Mesendoderm (in vitro differentiated cells): ENCODE measurements around the gene SCO2.

Experiments used
- DNase-seq: peaks from one replicate; pipeline ENCODE4 v3.0.0; 2013
- H2AK5ac ChIP-seq: 2 replicates; pipeline ENCODE4 v1.6.1; 2013; ENCODE audit warnings: low read length, inconsistent platforms
- H2BK120ac ChIP-seq: 2 replicates; pipeline ENCODE4 v1.6.1; 2013; ENCODE audit warnings: low read depth, mild to moderate bottlenecking, low read length, moderate library complexity, mixed read lengths
- H2BK15ac ChIP-seq: replicated peaks from 2 replicates; pipeline ENCODE4 v1.6.1; 2013; ENCODE audit warnings: low read depth, mild to moderate bottlenecking, moderate library complexity
- H2BK5ac ChIP-seq: 2 replicates; pipeline ENCODE4 v1.6.1; 2013; ENCODE audit warnings: low read length, inconsistent platforms
- H3K18ac ChIP-seq: 2 replicates; pipeline ENCODE4 v1.6.1; 2013; ENCODE audit warnings: mild to moderate bottlenecking, low read length, mixed read lengths
- H3K23ac ChIP-seq: one replicate; pipeline ENCODE4 v1.6.1; 2013; ENCODE audit warnings: low read length
- H3K27ac ChIP-seq: 2 replicates; pipeline ENCODE4 v1.5.1; 2013; ENCODE audit warnings: low read depth, mild to moderate bottlenecking, inconsistent platforms, low read length, moderate library complexity
- H3K27me3 ChIP-seq: 2 replicates; pipeline ENCODE4 v1.6.1; 2013; ENCODE audit warnings: low read length, control low read depth, mild to moderate bottlenecking, inconsistent platforms; ENCODE audit not compliant: insufficient read depth, poor library complexity
- H3K36me3 ChIP-seq: 2 replicates; pipeline ENCODE4 v1.6.1; 2013; ENCODE audit warnings: low read length, inconsistent platforms; ENCODE audit not compliant: control insufficient read depth, insufficient read depth
- H3K4ac ChIP-seq: one replicate; pipeline ENCODE4 v1.6.1; 2013; ENCODE audit warnings: low read depth, mild to moderate bottlenecking, low read length, moderate library complexity
- H3K4me1 ChIP-seq: 2 replicates; pipeline ENCODE4 v1.6.1; 2013; ENCODE audit warnings: low read depth, low read length, inconsistent platforms; ENCODE audit not compliant: control insufficient read depth
- H3K4me2 ChIP-seq: 2 replicates; pipeline ENCODE4 v1.6.1; 2013; ENCODE audit warnings: low read length
- H3K4me3 ChIP-seq: 2 replicates; pipeline ENCODE4 v1.5.1; 2013; ENCODE audit warnings: mild to moderate bottlenecking, low read length
- H3K56ac ChIP-seq: one replicate; pipeline ENCODE4 v1.6.1; 2013; ENCODE audit warnings: low read length
- H3K79me1 ChIP-seq: 2 replicates; pipeline ENCODE4 v1.6.1; 2013; ENCODE audit warnings: low read length, inconsistent platforms
- H3K79me2 ChIP-seq: 2 replicates; pipeline ENCODE4 v1.6.1; 2013; ENCODE audit warnings: mild to moderate bottlenecking, low read length; ENCODE audit not compliant: control insufficient read depth, insufficient read depth
- H3K9ac ChIP-seq: 2 replicates; pipeline ENCODE4 v1.6.1; 2013; ENCODE audit warnings: low read length, inconsistent platforms
- H4K5ac ChIP-seq: one replicate; pipeline ENCODE4 v1.6.1; 2013; ENCODE audit warnings: low read length
- H4K8ac ChIP-seq: one replicate; pipeline ENCODE4 v1.6.1; 2013; ENCODE audit warnings: low read depth, mild to moderate bottlenecking, control low read depth, low read length, moderate library complexity
- WGBS: extraction: QIAGEN DNeasy Blood & Tissue Kit; methylation state at CpG from one replicate; pipeline ENCODE4 v1.1.7; 2013; ENCODE audit warnings: low lambda C conversion rate, missing lambda C conversion rate; ENCODE audit not compliant: insufficient coverage; ENCODE audit errors: extremely low coverage; 5-methylcytosine and 5-hydroxymethylcytosine counted together

Gene SCO2

GRCh38 chr22:50485221-50486131 is 39.9 kb downstream of the SCO2 start:
- Histone ChIP-seq H3K27ac (no peak overlapping the region), H3K79me2 (no peaks in the 10 kb centered on the region), H3K79me1 (no peaks in the 10 kb centered on the region), H3K27me3 (no peaks in the 10 kb centered on the region), H3K4me2 (no peak overlapping the region), H3K56ac (peak overlapping the region; percentile 34), H2BK15ac (no peak overlapping the region), H2BK5ac (no peak overlapping the region), H3K4ac (no peak overlapping the region), H4K8ac (no peak overlapping the region), H2AK5ac (no peak overlapping the region), H2BK120ac (no peak overlapping the region), H4K5ac (no peak overlapping the region), H3K9ac (no peak overlapping the region), H3K36me3 (no peaks in the 10 kb centered on the region), H3K4me3 (no peak overlapping the region), H3K23ac (no peak overlapping the region), H3K4me1 (no peaks in the 10 kb centered on the region), H3K18ac (no peak overlapping the region)
- WGBS, result no CpG with 5 or more reads among the region's 29 CpGs
- no peak for DNase-seq

- WGBS, result no CpG with 5 or more reads among the region's 31 CpGs
Measured at GRCh38 chr22:50483977-50484853, 41.2 kb downstream of the SCO2 start.

GRCh38 chr22:50483556-50483955 is 41.8 kb downstream of the SCO2 start:
- Histone ChIP-seq H3K4me1 (no peaks in the 10 kb centered on the region), H3K9ac (no peak overlapping the region), H3K27ac (no peak overlapping the region), H3K18ac (no peak overlapping the region), H3K27me3 (no peaks in the 10 kb centered on the region), H2AK5ac (no peak overlapping the region), H3K79me1 (no peaks in the 10 kb centered on the region), H2BK5ac (no peak overlapping the region), H3K4ac (no peak overlapping the region), H4K8ac (no peak overlapping the region), H3K56ac (no peak overlapping the region), H3K79me2 (no peaks in the 10 kb centered on the region), H4K5ac (no peak overlapping the region), H3K4me2 (no peak overlapping the region), H2BK15ac (no peak overlapping the region), H3K36me3 (no peaks in the 10 kb centered on the region), H3K23ac (no peak overlapping the region), H2BK120ac (no peak overlapping the region), H3K4me3 (no peak overlapping the region)
- WGBS, result no CpG with 5 or more reads among the region's 8 CpGs
- no peak for DNase-seq

More at GRCh38 chr22:50483977-50484853, 41.2 kb downstream of the SCO2 start:
- no peak overlapping the region for H2AK5ac ChIP-seq
- H3K4me2 ChIP-seq, result no peak overlapping the region
- H3K27ac ChIP-seq, result no peak overlapping the region
- H3K23ac ChIP-seq, result no peak overlapping the region
- H3K79me2 ChIP-seq, result no peaks in the 10 kb centered on the region
- no peak for DNase-seq
- H3K4me1 ChIP-seq, result no peaks in the 10 kb centered on the region
- H2BK15ac ChIP-seq, result no peak overlapping the region
- H2BK5ac ChIP-seq, result no peak overlapping the region
- H4K5ac ChIP-seq, result no peak overlapping the region
- H3K18ac ChIP-seq, result no peak overlapping the region
- no peaks in the 10 kb centered on the region for H3K79me1 ChIP-seq
- no peaks in the 10 kb centered on the region for H3K27me3 ChIP-seq
- H3K9ac ChIP-seq, result no peak overlapping the region
- H3K36me3 ChIP-seq, result no peaks in the 10 kb centered on the region
- no peak overlapping the region for H4K8ac ChIP-seq
- no peak overlapping the region for H3K4ac ChIP-seq
- no peak overlapping the region for H3K4me3 ChIP-seq
- H3K56ac ChIP-seq, result no peak overlapping the region
- no peak overlapping the region for H2BK120ac ChIP-seq

GRCh38 chr22:50483106-50483505 is 42.3 kb downstream of the SCO2 start:
- H3K56ac ChIP-seq, result peak overlapping the region; percentile 10
- DNase-seq, result no peak
- H3K4ac ChIP-seq, result no peak overlapping the region
- no peak overlapping the region for H3K9ac ChIP-seq
- H3K4me2 ChIP-seq, result no peak overlapping the region
- H3K18ac ChIP-seq, result no peak overlapping the region
- no peak overlapping the region for H2AK5ac ChIP-seq
- no peak overlapping the region for H3K23ac ChIP-seq
- no peak overlapping the region for H2BK120ac ChIP-seq
- H2BK15ac ChIP-seq, result no peak overlapping the region
- H4K8ac ChIP-seq, result no peak overlapping the region
- H3K79me2 ChIP-seq, result no peaks in the 10 kb centered on the region
- H3K27me3 ChIP-seq, result no peaks in the 10 kb centered on the region
- no CpG with 5 or more reads among the region's 10 CpGs for WGBS
- H3K4me3 ChIP-seq, result no peak overlapping the region
- H3K79me1 ChIP-seq, result no peaks in the 10 kb centered on the region
- no peak overlapping the region for H3K27ac ChIP-seq
- no peak overlapping the region for H4K5ac ChIP-seq
- no peak overlapping the region for H2BK5ac ChIP-seq
- no peaks in the 10 kb centered on the region for H3K36me3 ChIP-seq
- no peaks in the 10 kb centered on the region for H3K4me1 ChIP-seq

GRCh38 chr22:50482107-50483074 is 43.0 kb downstream of the SCO2 start:
- no peaks in the 10 kb centered on the region for H3K36me3 ChIP-seq
- no peaks in the 10 kb centered on the region for H3K4me1 ChIP-seq
- H4K5ac ChIP-seq, result no peak overlapping the region
- H3K4me2 ChIP-seq, result peak overlapping the region; percentile 57
- H2BK5ac ChIP-seq, result no peak overlapping the region
- H3K27ac ChIP-seq, result no peak overlapping the region
- no peaks in the 10 kb centered on the region for H3K27me3 ChIP-seq
- DNase-seq, result no peak
- H3K79me2 ChIP-seq, result no peaks in the 10 kb centered on the region
- H2BK15ac ChIP-seq, result no peak overlapping the region
- peak overlapping the region; percentile 78 for H3K18ac ChIP-seq
- WGBS, result no CpG with 5 or more reads among the region's 35 CpGs
- H2BK120ac ChIP-seq, result no peak overlapping the region
- H3K23ac ChIP-seq, result peak overlapping the region; percentile 97
- H3K79me1 ChIP-seq, result no peaks in the 10 kb centered on the region
- peak overlapping the region; percentile 56 for H3K4ac ChIP-seq
- peak overlapping the region; percentile 82 for H3K9ac ChIP-seq
- H3K56ac ChIP-seq, result peak overlapping the region; percentile 91
- H2AK5ac ChIP-seq, result no peak overlapping the region
- H4K8ac ChIP-seq, result no peak overlapping the region
- H3K4me3 ChIP-seq, result peak overlapping the region; percentile 4
